Effector CD4-positive, alpha-beta T cell (primary cell): ENCODE data around the gene YTHDF1.
"Not testable (repeated sequence)": the region's sequence is repeated elsewhere in the genome, so short reads cannot be mapped to it uniquely, and the experiment has no call there.

Experiments
- DNase-seq: peaks from one replicate; pipeline ENCODE4 v3.0.0-alpha.2; 2020

Gene YTHDF1

GRCh38 chr20:63226042-63226943, 10.4 kb upstream of the YTHDF1 start:
- DNase-seq: no peak

- DNase-seq: no peak
These were observed 9.1 kb upstream of the YTHDF1 start for GRCh38 chr20:63225082-63225454.

GRCh38 chr20:63224412-63225081, 8.6 kb upstream of the YTHDF1 start:
- no peak for DNase-seq

DNA sequence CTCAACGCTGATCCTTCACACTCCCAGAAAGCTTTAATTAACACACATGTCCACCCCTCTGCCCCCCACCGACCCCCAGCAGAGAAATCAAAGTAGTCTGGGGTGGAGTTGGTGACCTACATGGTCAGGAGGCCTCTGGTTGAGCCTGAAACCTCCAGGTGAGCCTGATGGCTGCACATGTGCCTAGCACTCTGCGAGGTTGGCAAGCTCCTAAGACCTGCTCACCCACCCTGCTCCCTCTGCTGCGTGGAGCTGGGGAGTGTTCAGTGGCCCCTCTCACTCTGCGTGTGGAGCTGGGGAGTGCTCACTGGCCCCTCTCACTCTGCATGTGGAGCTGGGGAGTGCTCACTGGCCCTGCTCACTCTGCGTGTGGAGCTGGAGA, 7.9 kb upstream of the YTHDF1 start:
- no peak for DNase-seq

GRCh38 chr20:63223121-63223825, 7.3 kb upstream of the YTHDF1 start:
- DNase-seq: peak; percentile 43

GRCh38 chr20:63222541-63222940, 6.6 kb upstream of the YTHDF1 start:
- no peak for DNase-seq

DNA sequence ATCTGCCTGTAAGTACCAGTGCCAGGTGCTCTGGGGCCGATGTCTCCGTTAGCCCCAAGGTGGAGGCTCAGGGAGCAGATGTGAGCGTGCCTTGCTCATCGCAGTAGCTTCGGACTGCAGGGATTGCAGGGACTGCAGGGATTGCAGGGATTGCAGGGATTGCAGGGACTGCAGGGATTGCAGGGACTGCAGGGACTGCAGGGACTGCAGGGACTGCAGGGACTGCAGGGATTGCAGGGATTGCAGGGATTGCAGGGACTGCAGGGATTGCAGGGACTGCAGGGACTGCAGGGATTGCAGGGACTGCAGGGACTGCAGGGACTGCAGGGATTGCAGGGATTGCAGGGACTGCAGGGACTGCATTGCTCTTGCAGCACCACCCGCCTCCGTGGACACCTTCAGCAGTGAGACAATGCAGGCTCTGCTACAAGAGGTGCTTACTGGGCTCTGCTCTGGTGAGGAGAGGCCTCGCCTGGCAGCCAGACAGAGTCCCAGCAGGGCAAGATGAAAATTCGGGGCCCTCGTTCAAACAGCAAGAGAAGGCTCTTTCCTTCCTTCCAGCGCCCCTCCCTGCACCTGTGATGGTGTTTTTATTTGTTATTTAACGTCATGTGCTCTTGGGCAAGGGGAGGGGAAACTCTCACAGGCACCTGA, 5.6 kb upstream of the YTHDF1 start:
- DNase-seq: not testable (repeated sequence)

- DNase-seq: no peak
These were observed 4.9 kb upstream of the YTHDF1 start for GRCh38 chr20:63220696-63221399.

GRCh38 chr20:63219866-63220521, 4.1 kb upstream of the YTHDF1 start:
- no peak for DNase-seq

DNA sequence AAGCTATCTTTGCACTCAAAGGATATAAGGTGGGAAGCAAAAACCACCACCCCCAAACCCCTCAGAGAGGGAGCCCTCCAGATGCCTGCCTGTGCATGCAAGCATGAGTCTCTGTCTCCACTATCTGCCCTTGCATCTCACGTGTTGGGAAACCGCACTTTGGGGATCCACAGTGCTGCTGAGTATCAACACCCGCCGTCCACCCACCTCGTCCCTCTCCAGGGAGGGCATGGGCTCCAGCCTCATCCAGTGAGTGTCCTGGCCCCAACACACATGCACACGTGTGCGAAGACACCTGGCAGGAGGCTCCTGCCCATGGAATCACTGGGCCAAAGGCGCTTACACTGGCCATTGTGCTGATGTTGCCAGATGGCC, 3.5 kb upstream of the YTHDF1 start:
- no peak for DNase-seq

GRCh38 chr20:63218701-63219446, 2.9 kb upstream of the YTHDF1 start:
- DNase-seq: no peak

GRCh38 chr20:63217706-63218105, 1.8 kb upstream of the YTHDF1 start:
- DNase-seq: no peak

DNA sequence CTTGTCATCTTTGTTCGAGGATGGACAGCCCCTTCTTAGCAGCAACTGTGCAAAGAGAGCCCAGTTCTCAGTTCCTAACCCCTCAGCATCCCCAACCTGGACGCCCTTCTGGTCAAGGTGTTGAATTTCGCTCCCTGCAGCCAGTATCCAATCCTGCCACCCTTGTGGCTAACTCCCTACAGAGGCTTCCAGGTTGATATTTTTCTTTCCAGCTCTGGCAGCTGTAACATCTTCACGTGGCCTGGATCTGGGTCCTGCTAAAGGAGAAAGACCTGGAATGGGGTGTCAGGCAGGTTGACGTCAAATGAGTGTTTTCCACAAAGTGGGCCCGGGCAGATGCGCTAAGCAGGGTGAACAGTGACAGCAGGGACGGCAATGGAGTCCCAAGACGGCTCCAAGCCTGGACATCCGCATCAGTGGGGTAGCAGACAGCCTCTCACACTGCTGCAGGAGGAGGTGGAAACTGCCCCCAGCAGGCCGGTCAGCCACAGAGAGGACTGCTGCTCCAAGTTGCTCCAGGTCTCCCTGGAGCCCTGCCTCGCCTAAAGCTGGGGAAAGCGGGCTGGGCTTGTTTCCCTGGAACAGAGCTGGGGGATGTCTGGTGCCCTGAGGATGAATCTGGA, 1.0 kb upstream of the YTHDF1 start:
- no peak for DNase-seq

DNA sequence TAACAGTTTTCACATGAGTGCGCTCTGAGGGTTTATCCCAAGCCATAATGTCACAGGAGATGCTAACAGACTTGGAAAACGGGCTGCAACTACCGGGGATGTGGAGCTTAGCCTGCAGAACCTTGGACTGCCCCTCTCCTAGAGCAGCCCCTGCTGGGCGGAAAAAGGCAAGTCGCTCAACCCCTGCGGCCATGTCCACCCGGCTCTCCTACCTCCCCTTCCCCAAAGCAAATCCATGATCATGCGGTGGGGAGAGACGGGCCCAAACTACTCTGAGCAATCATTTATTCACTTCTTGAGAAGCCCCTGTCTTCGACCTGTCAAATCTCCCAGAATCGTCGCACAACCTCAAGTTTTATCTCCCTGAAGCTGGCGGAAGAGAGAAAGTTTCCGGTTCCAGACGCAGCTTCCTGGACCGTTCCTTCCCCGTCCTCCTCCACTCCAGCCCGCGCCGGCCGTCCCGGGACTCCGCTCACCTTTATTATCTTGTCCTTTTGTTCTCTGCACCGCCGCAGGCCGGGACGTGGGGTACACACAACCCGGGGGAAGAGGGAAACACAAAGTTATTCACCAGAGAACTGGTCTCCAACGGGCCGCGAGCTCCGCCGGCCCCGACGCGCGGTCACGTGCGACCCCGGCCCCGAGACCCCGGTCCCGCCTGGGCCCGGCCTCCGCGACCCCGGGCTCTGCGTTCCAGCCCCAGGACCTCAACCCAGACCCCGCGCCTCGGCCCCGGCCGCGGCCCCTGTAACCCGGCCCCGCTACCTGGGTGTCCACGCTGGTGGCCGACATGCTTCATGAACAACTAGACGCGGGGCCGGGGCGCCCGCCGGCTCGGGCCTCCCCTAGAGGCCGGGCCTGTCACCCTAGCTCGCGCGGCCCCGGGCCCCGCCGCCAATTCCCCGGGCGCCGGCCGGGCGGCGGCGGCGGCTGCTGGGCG, 560 bp downstream of the YTHDF1 start:
- no peak for DNase-seq

- no peak for DNase-seq
These were observed 1.4 kb downstream of the YTHDF1 start for GRCh38 chr20:63214514-63214913.

DNA sequence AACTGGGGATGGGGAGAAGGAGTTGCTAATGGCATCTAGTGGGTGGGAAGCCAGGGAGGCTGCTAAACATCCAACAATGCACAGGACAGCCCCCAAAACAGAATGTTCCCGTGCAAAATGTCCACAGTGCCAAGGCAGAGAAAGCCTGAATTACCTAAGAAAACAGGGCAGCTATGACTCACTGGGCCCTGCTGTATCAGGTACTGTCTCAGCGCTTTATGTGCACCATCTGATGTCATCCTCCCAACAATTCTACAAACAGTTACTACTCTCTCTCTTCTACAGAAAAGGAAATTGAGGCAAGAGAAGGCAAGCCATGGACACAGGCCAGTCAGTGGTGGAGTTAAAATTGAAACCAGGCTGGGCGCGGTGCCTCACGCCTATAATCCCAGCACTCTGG, 3.1 kb downstream of the YTHDF1 start:
- DNase-seq: no peak

DNA sequence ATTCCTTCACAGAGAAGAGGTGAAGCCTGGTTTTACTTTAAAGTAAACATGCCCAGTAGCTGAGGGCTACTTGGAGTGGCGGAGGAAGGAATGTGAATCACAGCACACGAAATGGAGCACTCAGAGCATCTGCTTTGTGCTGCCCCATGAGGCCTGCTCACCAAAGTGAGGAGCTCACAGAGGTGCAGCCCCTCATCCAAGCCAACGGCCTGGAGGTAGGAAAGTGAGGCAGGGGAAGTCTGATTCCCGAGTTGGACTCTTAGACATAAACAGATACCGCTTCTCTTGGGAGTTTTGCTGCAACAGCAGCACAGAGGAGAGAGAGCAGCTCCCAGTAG, 3.6 kb downstream of the YTHDF1 start:
- no peak for DNase-seq

DNA sequence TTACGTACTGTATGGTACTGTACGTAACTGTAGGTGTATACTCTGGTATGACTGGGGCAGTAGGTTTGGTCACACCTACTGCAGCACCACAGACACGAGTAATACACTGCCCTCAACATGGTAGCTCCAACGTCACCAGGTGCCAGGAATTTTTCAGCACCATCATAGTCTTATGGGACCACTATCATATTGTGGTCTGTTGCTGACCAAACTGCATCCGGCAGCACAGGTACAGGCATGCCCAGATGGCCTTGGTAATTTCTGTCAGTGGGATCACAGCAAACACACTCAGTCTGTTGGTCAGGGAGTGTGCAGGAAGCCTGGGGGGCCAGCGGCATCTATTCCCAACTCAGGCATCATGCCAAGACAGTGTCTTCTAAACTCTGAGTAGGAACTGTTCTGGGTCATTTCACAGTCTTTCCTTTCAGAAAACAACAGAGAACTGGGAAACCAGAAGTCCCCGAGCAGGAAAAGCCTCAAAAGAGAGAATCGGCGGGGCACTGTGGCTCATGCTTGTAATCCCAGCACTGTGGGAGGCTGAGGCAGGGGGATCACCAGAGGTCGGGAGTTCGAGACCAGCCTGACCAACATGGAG, 5.8 kb downstream of the YTHDF1 start:
- DNase-seq: no peak

DNA sequence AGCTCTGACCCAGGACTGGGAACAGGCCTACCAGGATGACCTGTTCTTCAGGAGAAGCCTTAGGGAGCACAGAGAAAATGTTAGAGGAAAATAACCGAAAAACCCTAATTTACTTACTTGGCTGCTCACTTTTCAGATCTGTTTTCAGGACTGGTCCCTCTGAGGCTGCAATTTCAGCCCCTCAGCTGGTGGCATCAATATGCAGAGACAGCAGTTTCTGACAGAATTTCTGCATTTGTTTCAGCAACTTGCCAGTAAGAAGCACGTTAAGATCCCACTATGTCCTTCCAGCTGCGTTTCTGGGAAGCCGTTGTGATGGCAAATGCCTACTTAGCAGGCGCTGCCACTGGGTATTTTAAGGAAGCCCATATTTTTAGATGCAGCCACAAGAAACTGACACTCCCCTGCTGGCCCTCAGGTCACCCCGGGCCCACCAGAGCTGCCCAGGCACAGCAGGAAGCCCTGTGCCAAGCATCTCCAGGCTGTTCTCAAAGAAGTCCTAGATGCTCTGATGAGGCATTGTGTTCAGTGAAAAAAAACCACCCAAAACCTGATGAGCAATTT, 7.5 kb downstream of the YTHDF1 start:
- DNase-seq: no peak
